Activated CD8-positive, alpha-beta memory T cell treated with anti-CD3 and anti-CD28 coated beads, Interleukin-2, amount 50 U/mL, for 24 hours (primary cell): Measurements from ENCODE around the gene PLXNA4.
"Not testable (repeated sequence)": the region's sequence is repeated elsewhere in the genome, so short reads cannot be mapped to it uniquely, and the experiment has no call there.

Experiments
- DNase-seq: peaks from one replicate; pipeline ENCODE4 v3.0.0-alpha.2; 2020; ENCODE audit errors: extremely low read depth

Gene PLXNA4

DNA sequence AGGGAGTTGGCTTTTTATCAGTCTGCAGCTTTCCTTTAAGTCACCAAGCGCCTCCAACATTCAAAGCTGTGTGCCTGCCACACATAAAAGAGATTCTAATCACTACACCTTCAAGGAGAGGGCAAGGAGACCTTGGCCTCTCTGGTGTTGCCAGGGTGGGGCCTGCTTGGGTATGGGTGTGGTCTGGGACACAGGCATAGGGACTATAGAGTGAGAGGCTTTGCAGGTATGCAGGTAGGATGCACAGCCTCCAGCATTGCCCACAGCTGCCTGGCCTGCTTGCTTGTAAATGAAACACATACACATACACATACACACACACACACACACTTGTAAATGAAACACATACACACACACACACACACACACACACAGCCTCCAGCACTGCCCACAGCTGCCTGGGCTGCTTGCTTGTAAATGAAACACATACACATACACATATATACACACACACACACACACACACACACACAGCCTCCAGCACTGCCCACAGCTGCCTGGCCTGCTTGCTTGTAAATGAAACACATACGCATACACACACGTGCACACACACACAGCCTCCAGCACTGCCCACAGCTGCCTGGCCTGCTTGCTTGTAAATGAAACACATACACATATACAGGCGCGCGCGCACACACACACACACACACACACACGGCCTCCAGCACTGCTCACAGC lies 397.7 kb downstream of the PLXNA4 start:
- not testable (repeated sequence) for DNase-seq

DNA sequence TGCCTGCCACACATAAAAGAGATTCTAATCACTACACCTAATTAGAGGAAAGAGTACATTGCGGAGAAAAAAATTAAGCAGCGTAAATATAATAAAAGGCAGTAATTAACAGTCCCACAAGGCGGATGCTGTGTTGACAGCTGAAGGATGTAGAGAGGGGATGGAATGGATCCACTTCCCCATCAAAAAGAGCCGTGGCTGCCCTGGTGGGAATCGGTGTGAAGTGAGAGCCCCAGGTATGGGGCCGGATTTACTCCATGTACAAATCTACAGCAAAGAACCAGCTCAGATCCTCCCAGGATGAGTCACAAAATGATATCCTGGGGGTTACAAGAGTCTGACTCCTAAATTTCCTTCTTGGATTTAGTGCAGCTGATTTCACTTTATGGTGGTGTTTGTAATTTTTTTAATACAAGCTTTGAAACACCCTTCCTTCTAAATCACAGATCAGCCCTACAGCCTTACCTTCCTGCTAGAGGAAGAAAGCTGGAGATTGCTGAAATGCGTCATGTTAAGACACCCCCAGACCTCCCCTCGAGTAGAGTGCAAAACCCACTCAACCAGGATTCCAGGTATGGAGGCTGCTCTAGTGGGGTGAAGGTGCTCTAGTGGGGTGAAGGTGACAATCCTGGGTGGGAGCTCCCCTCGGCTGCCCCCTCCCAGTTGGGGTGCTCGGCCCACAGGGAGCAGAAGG lies 398.4 kb downstream of the PLXNA4 start:
- DNase-seq: no peak

DNA sequence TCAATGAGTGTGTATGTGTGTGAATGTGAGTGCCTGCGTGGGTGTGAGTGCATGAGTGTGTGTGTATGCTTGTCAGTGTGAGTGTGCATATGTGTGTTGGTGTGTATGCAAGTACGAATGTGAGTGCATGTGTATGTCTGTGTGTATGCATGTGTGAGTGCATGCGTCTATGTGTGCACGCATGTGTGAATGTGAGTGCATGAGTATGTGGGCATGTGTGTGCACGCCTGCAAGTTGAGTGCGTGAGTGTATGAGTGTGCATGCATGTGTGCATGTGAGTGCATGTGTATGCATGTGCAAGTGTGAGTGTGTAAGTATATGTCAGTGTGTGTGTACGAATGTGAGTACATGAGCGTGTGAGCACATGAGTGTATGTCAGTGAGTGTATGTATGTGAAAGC lies 399.6 kb downstream of the PLXNA4 start:
- no peak for DNase-seq

DNA sequence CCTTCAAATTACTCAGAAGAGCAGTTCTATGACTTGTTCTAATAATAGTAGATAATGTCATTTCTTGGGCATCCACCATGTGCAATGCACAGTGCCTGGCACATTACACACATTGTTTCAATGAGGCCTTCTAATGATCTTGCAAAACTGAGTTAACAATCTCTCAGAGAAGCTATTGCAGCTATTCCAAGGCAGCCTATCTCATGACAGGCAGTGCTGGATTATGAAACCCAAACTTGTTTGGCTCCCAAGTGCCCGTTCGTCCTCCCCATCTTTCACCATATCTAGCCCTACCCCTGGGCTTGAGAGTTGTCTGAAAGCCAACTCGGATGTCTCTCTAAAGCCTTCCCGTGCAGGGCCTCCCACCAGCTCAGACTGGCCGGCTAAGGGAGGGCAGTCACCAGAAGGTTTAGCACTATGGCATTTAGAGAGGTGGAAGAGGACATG lies 405.1 kb downstream of the PLXNA4 start:
- DNase-seq: no peak

DNA sequence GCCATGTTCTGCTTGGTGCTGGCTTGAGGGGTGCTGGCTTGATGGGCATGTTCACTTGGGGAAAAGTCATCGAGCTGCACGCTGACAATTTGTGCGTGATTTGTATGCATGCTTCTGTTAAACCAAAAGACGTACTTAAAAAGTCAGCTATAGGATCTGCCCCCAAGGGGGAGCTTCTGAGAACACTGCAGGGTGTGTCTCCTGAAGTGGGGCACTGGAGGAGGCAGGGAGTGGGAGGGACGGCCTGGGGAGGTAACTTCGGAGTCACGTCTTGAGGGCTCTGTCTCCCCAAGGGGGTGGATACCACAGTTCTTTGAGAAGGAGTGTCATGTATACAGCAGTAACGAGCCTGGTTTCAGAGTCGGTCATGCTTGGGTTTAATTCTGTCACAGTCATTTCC lies 406.5 kb downstream of the PLXNA4 start:
- DNase-seq: no peak

DNA sequence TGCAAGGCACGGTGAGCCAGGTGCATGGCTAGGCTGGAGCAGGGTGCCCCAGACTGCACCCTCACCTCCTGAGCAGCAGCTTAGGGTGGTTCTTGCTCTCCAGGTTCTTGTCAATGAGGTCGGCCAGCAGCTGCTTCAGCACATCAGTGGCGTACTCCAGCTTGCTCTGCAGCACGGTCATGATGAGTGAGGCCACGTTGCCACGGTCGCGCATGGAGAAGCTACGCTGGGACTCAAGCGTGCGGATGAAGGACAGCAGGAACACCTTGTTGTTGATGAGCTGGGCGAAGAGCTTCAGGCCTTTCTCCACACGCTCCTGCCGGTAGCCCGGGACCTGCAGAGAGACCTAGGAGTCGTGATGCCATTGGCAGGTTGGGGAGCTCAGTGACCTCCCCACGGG lies 408.0 kb downstream of the PLXNA4 start:
- DNase-seq: no peak

DNA sequence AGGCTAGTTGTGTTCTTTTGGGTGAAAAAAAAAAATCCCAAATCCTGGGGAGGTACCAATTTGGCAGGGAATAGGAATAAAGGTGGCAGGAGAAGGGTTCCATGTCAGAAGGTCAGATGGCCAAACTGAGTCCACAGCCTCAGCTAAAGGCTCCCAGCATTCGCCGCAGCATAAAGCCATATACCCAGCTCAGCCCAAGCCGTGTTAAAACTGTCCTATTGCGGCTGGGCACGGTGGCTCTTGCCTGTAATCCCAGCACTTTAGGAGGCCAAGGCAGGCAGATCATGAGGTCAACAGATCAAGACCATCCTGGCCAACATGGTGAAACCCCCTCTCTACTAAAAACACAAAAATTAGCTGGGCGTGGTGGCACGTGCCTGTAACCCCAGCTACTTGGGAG lies 410.6 kb downstream of the PLXNA4 start:
- not testable (repeated sequence) for DNase-seq

DNA sequence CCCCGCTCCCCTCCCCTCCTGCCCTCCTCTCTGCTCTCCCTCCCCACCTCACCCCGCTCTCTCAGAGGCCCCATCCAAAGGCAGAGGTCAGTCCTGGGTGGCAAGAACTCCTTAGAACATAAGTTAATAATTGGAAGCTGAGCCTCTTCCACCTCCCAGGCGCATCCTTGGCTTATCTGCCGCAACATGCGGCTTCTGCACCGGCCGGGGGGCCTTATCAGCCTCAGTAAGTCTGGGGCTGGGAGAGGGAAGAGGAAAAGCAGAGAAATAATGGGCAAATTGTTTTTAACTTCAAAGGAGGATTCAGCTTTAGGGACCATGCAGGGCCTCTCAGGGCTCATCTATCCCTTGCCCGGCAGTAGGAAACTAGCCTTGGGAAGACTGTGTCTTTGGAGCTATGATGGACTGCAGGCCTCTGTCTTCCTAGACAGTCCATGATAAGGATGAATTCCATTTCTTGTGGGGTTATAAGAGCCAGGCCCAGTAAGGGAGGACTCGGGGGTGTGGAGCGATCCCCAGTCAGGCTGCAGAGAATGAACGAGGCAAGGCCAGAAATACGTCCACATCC lies 411.6 kb downstream of the PLXNA4 start:
- DNase-seq: no peak

DNA sequence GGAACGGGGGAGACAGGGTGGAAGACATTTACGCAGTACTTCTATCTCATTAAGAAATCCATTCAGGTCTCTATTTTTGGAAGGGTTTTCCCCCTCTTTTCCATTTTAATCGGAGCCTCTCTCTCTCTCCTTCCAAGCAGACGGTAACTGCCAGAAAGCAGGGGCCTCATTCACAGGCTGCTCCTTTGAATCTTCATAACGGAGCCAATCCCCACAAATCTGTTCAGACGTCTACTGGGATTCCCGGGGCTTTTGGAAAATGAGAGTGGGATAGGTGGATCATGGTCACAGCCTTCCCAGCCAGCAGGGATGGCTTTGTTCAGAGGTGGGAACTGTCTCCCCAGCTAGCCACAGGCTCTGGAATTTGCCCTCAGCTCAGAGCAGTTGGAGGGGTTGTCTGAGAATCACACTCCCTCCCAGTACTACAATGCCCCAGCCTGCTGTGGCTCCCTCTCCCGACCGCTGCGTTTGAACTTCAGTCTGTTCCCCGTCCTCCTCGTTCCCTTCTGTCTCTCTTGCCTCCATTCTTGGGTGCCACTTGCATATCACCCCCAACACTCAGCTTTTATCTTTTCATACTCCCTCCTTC lies 413.6 kb downstream of the PLXNA4 start:
- no peak for DNase-seq

DNA sequence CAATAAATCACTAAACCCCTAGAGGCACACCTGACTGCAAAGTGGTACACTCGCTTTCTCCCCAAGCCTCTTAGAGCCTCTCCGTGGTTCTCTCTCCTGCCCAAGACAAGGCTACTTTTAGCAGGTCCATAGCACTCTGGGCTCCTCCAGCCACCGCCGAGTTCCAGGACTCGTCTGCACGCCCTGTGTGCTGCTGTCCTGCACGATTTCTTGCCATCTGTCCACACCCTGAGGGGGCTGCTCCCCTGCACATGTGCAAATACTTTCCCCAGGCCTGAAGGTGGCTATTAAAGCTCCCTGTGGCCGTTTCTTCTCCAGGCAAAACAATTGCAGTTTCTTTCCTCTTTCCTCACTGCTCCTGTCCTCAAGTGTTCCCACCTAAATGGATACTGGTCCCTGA lies 414.3 kb downstream of the PLXNA4 start:
- no peak for DNase-seq

DNA sequence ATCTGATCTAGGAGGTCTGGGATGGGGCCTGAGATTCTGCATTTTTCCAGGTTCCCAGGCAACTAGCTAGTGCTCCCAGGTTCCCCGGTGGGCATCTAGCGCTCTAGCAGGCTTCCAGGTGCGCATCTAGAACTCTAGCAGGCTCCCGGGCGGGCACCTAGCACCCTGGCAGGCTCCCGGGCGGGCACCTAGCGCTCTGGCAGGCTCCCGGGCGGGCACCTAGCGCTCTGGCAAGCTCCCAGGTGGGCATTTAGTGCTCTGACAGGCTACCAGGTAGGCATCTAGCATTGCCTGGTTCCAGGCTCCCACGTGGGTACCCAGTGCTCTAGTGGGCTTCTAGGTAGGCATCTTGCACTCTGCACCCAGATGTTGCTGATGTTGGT lies 414.7 kb downstream of the PLXNA4 start:
- DNase-seq: no peak

DNA sequence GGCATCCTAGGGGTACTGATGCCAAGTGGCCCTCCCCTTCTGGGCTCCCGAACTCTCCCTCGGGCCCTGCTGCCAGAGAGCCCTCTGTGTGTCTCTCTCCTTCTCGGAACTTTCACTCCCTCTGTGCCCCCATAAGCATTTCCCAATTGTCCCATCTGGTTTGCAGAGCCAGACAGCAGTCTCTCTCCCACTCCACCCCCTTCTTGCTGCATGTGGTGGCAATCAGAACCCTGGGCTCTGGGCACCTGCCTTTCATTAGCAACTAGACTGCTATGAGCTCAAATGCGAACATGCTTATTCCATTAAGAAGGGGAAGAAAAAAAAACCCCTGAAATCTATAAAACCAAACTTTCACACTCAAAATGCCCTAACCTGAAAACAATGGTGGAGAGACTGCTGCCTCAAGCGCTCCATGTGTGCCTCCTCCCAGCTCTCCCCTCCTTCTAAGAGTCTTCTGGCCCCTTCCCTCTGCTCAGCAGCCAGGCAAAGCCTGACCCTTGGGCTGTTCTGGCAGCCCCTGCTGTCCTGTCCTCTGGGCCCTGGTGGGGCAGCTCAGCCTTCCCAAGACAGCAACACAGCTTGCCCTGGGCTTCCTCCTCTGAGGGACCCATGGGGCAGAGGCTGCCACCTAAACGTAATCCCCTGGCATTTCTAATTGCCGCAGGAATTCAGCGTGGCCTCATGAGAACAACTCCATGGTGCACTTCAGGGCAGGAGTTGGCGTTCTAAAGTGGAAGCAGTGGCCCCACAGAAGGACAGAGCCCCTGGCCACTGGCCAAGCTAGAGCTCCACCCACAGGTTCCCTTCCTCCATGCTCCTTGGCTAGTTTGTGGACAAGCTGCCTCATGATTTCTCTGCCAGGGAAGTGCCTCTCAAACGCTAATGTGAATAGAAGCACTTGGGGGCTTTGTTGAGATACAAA lies 415.4 kb downstream of the PLXNA4 start:
- DNase-seq: no peak

DNA sequence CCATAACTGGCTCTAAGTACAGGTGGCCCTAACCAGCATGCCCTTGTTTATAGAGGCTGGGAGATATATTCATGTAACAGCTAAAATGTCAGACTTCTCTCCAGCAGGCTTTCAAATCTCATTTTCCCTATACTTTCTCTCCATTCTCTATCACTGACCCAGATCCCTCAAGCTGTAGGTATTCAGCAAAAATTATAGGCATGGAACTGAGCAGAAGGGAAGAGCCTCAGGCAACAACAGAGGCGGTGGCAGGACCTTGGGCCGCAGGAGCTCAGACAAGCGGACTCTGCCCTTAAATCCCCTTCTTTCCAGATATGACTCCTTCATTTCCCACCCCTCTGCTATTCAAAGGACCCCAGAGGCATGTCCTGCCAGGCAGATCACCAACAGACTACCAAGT lies 417.4 kb downstream of the PLXNA4 start:
- DNase-seq: no peak

DNA sequence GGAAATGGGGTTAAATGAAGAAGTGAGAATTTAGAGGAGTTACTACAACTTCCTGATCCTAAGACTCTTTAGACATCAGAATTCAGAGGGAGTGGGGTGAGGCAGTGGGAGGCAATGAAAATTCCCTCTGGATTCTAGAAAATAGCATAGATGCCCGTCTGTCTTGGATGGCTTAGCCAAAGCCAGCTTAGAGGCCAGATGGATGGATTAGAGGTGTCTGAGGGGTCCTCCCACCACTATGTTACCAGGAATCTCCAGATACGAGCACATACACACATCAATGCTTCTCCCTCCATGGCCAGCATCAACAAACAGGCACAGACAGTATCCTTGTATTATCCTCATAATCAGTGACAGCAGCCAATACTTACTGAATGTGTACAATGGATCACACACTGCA lies 418.1 kb downstream of the PLXNA4 start:
- DNase-seq: no peak

DNA sequence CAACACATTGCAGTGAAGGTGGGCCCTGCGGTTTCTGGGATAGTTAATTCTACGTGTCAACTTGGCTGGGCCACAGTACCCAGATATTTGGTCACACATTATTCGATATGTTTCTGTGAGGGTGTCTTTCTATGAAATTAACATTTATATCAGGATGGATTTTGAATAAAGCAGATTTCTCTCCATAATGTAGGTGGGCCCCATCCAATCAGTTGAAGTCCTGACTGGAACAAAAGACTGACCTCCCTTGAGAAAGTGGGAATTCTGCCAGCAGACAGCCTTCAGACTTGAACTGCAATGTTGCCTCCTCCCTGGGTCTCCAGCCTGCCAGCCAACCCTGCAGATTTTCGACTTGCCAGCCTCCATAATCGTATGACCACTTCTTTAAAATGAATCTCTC lies 420.6 kb downstream of the PLXNA4 start:
- DNase-seq: no peak

DNA sequence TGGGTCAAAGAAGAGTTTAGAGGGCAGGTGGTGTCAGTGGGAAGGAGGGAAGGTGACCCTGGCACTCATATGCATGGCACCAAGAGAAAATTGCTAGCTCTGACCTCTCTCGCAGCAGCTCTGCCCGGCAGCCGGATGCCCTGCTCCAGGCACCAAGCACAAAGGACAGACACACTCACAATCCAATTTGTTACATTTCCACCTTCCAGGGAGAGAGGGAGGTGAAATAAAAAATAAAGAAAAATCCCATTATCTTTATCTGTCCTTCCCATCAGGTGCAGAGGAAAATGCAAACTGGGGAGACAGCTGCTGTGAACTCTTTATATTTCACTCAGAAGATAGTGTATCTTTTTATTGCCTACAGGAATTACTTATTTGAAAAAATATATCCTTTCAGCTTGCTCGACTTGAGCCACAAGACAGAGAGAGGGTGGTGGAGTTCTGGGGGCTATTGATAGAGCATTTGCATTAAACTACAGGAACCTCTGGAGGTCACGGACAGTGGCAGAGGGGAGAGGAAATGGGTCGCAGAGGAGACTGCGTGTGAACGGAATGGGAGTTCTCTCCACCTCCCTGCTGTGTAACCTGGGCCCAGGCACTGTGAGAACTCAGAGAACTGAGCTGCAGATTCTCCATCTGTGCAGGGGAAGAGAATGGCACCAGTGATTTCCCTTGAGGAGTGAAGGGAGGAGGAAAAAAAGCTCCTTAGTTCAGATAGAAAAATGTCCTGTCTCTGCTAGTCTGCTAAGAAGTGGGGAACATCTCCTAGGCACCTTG lies 421.4 kb downstream of the PLXNA4 start:
- no peak for DNase-seq

DNA sequence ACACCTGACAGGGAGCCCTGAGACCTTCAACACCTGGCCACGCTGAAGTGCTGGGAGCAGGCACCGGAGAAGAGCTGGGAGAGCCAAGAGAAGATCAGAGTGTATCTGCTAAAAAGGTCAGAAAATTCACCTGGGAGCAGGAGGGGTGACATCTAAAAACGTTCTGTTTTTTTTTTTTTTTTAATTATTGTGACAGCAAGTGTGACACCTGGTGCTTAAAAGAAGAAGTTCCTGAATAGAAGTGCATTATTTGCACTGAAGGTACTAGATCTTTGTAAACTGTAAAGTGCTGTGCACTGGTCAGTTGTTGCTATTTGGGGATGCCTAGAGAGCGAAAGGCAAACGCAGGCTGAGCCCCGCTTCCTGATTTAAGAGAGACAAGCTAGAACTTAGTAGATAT lies 422.0 kb downstream of the PLXNA4 start:
- DNase-seq: no peak

DNA sequence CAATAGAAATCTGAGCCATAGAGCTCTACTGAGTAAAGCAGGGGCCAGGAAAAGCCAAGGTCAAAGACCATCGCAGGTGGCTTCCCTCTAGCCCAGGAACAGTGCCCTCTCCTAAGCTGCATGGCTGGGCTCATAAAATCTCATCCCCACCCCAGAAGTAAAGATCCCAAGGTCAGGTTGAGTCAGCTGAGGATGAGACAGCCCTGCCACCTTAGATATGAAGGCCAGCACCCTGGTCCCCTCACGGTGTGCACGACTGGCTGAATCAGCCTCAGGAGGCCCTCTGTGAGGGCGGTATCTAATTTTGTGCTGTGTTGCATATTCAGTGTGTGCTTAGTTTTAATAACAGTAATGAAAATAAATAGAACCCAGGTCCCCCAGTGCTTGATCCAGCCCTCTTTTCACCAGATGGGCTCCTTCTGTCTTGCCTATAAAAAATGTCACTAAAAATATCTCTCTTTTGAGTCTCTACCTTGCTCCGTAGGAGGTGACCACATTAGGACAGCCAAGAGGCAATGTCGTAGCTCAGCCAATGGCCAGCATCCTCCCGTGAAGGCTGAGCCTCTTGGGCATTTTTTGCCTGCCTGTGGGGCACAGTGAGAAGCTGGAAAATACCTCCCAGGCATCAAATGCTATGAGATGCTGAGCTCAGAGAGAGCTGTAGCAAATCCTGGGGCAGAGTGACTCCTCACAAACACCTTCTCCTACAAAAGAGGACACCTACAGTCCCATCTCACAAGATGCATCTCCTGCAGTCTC lies 424.0 kb downstream of the PLXNA4 start:
- DNase-seq: no peak

DNA sequence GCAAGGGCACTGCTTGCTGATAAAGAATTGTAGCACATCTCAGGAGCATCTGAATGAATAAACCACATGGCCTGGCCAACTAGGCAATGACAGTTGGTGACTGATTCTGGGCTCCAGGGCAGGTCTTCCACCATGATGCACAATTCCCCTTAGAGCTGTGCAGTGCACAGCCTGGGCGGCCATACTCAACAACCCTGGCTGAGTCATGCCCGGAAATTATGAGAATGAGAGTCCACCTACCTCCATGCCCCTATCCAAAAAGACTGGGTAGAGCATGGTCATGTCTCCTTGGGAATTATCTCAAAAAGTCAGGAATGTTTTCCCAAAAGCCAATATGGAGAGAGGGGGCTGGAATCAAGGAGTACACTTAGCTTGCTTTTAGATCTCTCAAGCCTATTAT lies 425.6 kb downstream of the PLXNA4 start:
- DNase-seq: no peak
